SHP77 treated with DMSO at 0.1 percent for 48 hours (cell line): Measurements from ENCODE around the gene CD99L2.

Source experiments
- DNase-seq: peaks from one replicate; lab custom pipeline; 2025; lab: John Stamatoyannopoulos, UW

Gene CD99L2

DNA sequence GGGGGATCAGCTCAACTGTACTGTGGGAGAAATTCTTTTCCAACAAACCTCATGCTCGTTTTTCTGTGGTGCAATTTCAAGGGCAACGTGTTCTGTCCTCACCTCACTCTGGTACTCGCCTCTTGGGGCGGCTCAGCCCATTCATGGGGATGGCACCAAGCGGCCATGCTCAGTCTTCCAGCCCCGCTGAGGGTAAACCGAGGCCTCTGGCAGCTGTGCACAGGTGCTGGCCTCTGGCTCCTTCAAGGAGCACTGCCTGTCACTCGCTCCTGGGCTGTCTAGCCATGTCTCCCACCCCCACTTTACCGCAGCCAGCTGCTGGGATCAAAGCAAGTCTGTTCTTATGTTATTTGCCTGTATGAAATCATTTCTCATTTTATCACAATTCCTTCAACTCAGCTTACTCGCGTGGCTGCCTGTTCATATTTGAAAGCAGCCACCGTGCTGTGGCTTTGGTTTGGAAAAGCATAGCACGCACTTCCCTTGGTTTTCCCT, 135.1 kb downstream of the CD99L2 start:
- no peak for DNase-seq

DNA sequence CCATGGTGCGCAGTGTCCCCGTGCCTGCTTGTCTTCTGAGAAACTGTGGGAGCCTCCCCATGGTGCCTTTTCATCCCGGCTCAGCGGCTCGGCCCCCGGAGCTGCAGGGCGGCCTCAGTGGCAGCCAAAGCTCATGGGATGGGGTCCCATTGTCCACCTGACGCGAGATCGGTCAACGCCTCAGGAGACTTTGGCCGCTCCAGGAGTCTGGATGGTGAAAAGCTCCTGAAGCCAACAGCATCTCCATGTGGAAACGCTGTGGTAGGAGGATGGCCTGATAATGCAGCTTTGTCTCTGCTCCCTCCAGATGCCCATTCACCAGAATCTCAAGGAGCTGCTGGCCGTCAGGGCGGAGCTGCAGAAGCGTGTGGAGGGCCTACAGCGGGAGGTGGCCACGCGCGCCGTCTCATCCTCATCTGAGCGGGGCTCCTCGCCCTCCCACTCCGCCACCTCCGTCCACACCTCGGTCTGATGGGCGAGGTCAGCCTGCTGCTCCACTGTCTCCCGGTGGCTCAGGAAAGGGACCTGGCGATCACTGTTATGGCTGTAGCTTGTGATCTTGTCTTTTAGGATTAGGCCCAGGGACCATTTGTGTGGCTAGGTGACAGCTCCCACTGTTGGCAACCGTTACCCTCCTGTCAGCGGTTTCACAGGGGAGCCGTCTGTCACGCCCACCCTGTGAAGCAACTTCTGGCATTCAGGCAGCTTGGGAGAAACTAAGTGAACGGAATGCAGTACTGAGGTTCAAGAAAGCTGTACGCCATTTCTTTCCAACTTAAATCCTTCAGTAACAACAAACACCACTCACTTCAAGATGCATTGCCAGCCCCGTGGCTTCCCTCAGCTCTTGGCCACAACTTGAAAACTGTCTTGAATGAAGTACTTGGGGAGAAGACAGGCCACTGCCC, 136.0 kb downstream of the CD99L2 start:
- DNase-seq, result no peak

- DNase-seq, result no peak
Measured at GRCh38 chrX:150761819-150762216, 136.7 kb downstream of the CD99L2 start.

DNA sequence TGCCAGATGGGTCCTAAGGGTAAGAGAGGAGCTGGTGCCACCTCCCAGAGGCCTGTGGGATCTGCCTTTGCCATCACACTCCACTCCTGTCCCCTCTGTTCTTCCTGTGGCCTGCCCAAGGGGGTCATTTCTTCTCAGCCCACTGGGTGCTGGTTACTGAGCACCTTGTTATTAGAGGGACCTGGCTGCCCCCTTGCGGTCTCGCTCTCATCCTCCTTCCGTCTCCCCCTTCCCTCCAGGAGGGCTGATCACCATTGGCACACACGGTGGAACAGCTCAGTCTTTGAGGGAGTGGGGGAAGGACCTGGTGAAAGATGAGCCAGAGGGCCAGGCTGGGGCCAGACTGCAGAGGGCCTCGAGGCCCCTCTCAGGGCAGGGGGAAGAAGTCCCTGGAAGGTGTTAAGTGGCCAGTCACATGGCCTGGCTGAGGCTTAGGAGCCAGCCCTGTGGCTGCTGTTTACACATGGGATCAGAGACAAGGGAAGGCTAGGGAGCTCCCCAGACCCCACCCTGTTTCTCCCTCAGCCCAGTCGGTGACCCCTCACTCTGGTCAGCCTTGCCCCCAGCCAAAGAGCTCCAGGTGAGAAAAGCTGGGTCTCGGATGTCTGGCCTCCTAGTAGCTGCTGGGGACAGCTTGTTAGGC, 137.2 kb downstream of the CD99L2 start:
- no peak for DNase-seq

DNA sequence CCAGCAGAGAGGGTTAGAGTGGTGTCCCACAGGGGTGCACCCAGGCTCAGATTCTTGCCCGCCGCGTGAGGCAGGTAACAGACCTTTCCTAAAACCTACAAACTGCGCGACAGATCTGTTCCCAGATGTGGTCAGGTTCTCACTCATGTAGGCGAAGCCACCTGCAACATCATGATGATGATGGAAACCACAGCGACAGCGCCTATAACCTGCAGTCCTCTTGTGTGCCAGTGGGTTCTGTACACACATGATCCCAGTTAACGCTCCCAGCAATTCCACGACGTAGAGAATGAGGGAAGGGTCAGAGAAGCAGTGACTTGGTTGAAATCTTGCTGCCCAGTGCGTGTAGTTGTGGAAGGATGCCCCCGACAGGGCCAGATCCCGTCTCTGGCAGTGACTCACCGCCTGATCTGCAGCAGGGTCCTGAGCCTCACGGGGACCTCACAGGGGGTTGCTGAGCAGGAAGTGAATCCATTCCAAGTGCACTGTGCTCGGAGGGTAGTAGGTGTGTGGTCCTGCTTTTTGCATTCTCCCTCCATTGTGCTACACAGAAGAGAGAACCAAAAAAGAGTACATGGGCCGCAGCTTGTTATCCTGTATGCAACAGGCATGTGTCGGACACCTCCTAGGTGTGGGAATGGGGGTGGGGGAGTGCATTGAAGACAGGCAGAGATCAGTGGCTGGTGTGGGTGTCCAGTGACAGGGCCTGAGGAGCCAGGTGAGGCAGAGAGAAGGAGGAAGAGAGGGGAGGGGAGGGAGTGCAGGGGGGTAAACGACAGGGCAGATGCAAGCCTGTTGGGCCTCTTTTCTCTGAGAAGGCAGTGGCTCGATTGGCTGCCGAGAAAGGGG, 138.7 kb downstream of the CD99L2 start:
- DNase-seq, result no peak

DNA sequence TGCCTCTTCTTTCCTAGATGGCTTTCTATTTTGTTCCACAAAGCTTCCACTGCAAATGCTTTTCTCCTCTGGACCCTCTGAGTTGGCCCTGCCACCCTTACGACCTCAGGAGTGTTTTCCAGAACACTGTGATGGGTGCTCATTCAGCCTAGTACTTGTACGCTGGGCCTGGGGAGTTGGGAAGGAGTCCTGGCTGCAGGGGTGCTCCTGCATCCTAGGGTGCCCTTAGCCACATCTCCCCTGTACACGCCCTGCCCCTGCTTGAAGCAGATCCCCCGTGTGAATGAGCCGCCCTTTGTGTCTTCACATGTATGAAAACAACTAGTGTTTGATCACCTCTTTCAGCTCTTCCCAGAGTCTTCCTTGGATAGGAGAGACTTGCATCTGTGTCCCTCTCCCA, 141.1 kb downstream of the CD99L2 start:
- DNase-seq, result no peak

DNA sequence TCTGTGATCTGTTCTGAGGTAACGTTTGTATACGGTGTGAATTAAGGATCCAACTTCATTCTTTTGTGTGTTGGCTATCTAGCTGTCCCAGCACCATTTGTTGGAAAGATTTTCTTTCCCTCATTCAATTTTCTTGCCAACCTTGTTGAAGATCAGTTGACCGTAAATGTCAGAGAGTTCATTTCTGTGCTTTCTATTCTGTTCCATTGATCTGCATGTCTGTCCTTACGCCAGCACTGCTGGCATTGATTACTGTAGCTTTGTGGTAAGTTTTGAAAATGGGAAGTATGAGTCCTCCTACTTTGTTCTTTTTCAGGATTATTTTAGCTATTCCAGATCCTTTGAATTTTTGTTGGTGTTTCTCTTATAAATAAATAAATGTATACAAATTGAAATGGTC, 144.5 kb downstream of the CD99L2 start:
- DNase-seq, result no peak

GRCh38 chrX:150753357-150753756, 145.1 kb downstream of the CD99L2 start:
- DNase-seq, result no peak

- no peak for DNase-seq
Measured at GRCh38 chrX:150752124-150752523, 146.3 kb downstream of the CD99L2 start.

GRCh38 chrX:150736475-150736874, 162.0 kb downstream of the CD99L2 start:
- DNase-seq, result no peak

- DNase-seq, result no peak
Measured at GRCh38 chrX:150731795-150732194, 166.7 kb downstream of the CD99L2 start.

DNA sequence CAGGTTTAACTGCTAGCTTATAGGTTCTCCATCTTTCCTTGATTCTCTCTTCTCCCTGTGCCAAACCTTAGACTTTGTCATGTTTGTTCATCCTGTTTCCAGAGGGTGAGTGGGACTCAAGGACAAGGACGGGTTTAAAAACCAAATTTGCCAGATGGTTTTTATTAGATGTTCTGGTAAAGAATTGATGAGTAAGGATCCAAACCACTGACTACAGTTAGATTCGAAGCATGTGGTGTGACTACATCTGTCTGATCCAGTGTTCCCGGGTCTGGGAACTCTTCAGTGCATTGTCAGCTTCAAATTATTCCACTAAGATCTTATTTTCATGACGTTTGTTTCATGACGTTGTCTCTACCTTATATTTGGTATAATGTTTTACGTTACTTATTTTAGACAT, 167.7 kb downstream of the CD99L2 start:
- no peak for DNase-seq

DNA sequence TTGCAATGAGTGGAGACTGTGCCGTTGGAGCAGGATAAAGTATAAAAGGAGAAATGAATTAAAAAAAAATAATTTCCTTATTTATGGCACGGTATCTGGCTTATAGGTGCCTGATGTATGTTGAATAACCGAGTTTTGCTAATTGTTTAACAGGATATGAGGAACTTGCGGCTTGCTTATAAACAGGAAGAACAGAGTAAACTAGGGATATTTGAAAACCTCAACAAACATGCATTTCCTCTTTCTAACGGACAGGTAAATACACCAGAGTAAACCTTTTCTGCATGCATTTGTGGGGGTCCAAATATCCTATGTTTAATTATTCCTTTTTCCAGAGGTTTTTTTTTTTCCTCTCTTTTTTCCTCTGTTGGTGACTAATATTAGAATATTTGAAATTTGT, 168.5 kb downstream of the CD99L2 start:
- no peak for DNase-seq

DNA sequence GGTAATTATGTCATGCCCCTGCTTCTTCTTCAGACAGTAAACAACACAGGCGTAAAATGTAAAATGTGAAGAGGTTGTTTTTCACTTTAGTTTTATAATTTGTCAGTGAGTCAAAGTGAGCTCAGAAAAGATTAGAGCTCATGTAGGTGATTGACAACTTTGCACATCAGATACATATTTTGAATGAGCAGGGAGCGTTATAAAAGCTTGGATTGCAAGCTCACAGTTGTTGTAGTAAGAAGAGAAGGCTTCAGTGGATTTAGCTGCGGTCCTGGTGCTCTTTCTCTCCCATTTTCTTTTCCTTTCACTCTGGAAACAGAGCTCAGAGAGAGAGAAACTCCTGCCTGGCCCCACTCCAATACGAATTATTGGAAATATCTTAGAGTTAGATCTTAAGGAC, 178.8 kb downstream of the CD99L2 start:
- DNase-seq, result no peak
